DOHH2 (cell line): ENCODE data around the gene ANKMY1.

Experiments
- H3F3A ChIP-seq: fragments of 200-600 bp; sonication (generic), shearing (Covaris generic); 2 replicates; pipeline ENCODE4 v1.6.0; 2016; ENCODE audit warnings: antibody characterized with exemption, mild to moderate bottlenecking; ENCODE audit not compliant: control insufficient read depth, insufficient read depth
- H3K27ac ChIP-seq: fragments of 200-600 bp; sonication (generic); 2 replicates; pipeline ENCODE4 v1.5.1; 2014; ENCODE audit warnings: low read depth, mild to moderate bottlenecking, low read length, moderate library complexity
- H3K27me3 ChIP-seq: fragments of 200-600 bp; sonication (generic); 2 replicates; pipeline ENCODE4 v1.6.1; 2014; ENCODE audit warnings: mild to moderate bottlenecking, low read length, mixed read lengths; ENCODE audit not compliant: control insufficient read depth
- H3K36me3 ChIP-seq: fragments of 200-600 bp; sonication (generic); 2 replicates; pipeline ENCODE4 v1.6.1; 2014; ENCODE audit warnings: mild to moderate bottlenecking, low read length, moderate library complexity, mixed read lengths; ENCODE audit not compliant: control insufficient read depth
- H3K4me1 ChIP-seq: fragments of 200-600 bp; sonication (generic); 2 replicates; pipeline ENCODE4 v1.6.1; 2014; ENCODE audit warnings: mild to moderate bottlenecking, low read length, mixed read lengths; ENCODE audit not compliant: control insufficient read depth
- H3K4me2 ChIP-seq: fragments of 200-600 bp; sonication (generic); 2 replicates; pipeline ENCODE4 v1.6.0; 2014; ENCODE audit warnings: mild to moderate bottlenecking, low read length, moderate library complexity
- H3K4me3 ChIP-seq: fragments of 200-600 bp; sonication (generic); 2 replicates; pipeline ENCODE4 v1.5.1; 2014; ENCODE audit warnings: mild to moderate bottlenecking, low read length, mixed read lengths
- H3K79me2 ChIP-seq: fragments of 200-600 bp; sonication (generic); 2 replicates; pipeline ENCODE4 v1.6.1; 2014; ENCODE audit warnings: mild to moderate bottlenecking, low read length, mixed read lengths; ENCODE audit not compliant: control insufficient read depth
- H3K9me2 ChIP-seq: fragments of 200-600 bp; sonication (generic); replicated peaks from 2 replicates; pipeline ENCODE4 v1.6.1; 2014; ENCODE audit warnings: mild to moderate bottlenecking, low read length, mixed read lengths; ENCODE audit not compliant: control insufficient read depth
- H3K9me3 ChIP-seq: fragments of 200-600 bp; sonication (generic); 2 replicates; pipeline ENCODE4 v1.6.1; 2014; ENCODE audit warnings: antibody characterized with exemption, low read length, mixed read lengths; ENCODE audit not compliant: control insufficient read depth, insufficient read depth
- H4K20me1 ChIP-seq: fragments of 200-600 bp; sonication (generic); 2 replicates; pipeline ENCODE4 v1.6.0; 2014; ENCODE audit warnings: low read depth, mild to moderate bottlenecking, antibody characterized with exemption, low read length, moderate library complexity; ENCODE audit not compliant: control insufficient read depth, insufficient read depth
- CTCF ChIP-seq: fragments of 200-600 bp; sonication (generic); IDR thresholded peaks from one replicate; pipeline ENCODE4 v1.5.1; 2014; ENCODE audit warnings: antibody characterized with exemption, mild to moderate bottlenecking, low read depth, low read length; ENCODE audit not compliant: poor library complexity, severe bottlenecking
- EZH2phosphoT487 ChIP-seq: fragments of 200-600 bp; sonication (generic); IDR thresholded peaks from 2 replicates; pipeline ENCODE4 v1.6.1; 2017; ENCODE audit warnings: borderline replicate concordance, mild to moderate bottlenecking, antibody characterized with exemption, low read length, moderate library complexity, mixed read lengths

Gene ANKMY1

GRCh38 chr2:240572141-240573031 lies 14.6 kb upstream of the ANKMY1 start:
- Histone ChIP-seq H3K9me3 (no peaks in the 10 kb centered on the region), H3K79me2 (peaks cover 42% of the 10 kb centered on the region), H4K20me1 (peaks cover 5% of the 10 kb centered on the region), H3K9me2 (no peaks in the 10 kb centered on the region), H3K4me2 (no peak overlapping the region), H3K4me3 (no peak overlapping the region), H3K36me3 (peaks cover 29% of the 10 kb centered on the region), H3K27ac (no peak overlapping the region), H3K4me1 (peaks cover 21% of the 10 kb centered on the region), H3K27me3 (no peaks in the 10 kb centered on the region), H3F3A (peaks cover 6% of the 10 kb centered on the region)
- TF ChIP-seq CTCF (no peak), EZH2phosphoT487 (no peak)

DNA sequence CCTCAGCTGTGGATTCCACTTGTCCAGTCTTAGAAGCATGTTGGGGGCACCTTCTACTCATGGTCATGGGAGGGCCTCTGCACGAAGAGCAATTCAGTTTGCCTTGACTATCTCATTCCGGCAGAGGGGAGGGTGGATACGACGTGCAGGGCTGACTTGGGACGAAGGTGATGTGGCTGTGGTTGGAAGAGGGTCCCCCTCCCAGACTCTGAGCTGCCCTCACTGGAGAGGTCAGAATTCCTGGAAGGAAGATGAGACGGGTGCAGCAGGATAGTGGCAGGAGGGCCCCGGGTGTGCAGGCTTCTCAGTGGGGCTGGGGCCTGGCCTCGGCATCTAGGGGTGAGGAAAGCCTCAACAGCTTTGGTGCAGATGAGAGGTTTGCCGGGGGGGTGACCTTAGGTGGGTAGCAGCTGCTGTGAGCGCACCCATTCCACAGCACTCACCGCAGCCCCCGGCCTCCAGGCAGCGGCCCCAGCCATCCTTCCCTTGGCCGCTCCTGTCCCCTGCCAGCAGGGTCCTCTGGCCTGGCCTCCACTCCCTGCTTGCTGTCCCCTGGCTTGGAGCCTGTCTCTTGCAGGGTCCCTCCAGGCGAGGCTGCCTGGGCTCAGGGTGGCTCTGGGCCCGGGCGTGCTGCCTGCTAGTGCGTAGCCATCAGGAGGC lies 13.7 kb upstream of the ANKMY1 start:
- Histone ChIP-seq H3K27me3 (no peaks in the 10 kb centered on the region), H3K27ac (no peak overlapping the region), H3K36me3 (peaks cover 20% of the 10 kb centered on the region), H3K4me3 (no peak overlapping the region), H3K4me1 (peaks cover 30% of the 10 kb centered on the region), H3K79me2 (peaks cover 51% of the 10 kb centered on the region), H3F3A (peaks cover 9% of the 10 kb centered on the region), H4K20me1 (peaks cover 5% of the 10 kb centered on the region), H3K9me2 (no peaks in the 10 kb centered on the region), H3K9me3 (no peaks in the 10 kb centered on the region), H3K4me2 (no peak overlapping the region)
- TF ChIP-seq CTCF (no peak), EZH2phosphoT487 (no peak)

DNA sequence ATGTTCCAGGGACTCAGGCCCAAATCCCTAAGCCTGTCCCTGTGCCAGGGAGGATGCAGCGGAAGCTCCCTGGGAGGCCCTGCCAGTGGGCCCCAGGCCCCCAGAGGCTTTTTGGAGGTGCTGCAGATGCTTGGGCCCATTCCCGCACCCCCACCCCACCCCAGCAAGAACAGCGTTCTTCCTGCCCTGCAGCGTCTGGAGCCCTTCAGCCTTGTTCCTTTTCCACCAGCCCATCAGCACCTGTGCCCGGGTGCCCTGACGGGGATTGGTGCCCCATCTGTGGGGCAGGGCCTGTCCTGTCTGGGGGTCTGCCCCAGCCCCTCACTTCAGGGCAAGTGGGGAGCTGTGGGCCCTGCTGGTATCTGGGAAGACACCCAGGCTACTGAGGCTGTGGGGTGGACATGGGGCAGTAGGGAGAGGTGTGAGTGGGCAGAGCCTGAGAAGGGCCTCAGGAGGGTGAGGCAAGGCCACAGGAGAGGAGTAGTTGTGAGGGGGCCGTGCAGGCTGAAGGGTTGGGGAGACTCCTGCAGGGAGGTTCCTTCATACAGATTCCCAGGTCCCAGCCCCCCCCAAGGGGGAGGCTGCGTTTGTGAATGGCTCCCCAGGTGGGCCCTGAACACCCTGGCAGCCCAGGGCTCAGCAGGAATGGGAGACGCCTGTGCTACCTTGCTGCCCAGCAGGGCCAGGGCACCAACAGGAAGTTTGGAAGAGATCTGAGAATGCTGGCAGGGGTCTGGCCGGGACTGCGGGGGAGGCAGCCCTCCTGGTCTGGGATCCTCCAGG lies 12.9 kb upstream of the ANKMY1 start:
- H3F3A ChIP-seq = peaks cover 13% of the 10 kb centered on the region
- peaks cover 54% of the 10 kb centered on the region for H3K79me2 ChIP-seq
- H3K9me2 ChIP-seq = no peaks in the 10 kb centered on the region
- H3K27me3 ChIP-seq = no peaks in the 10 kb centered on the region
- no peak overlapping the region for H3K27ac ChIP-seq
- H3K9me3 ChIP-seq = no peaks in the 10 kb centered on the region
- peaks cover 36% of the 10 kb centered on the region for H3K4me1 ChIP-seq
- H3K4me3 ChIP-seq = no peak overlapping the region
- peaks cover 5% of the 10 kb centered on the region for H4K20me1 ChIP-seq
- H3K36me3 ChIP-seq = peaks cover 14% of the 10 kb centered on the region
- H3K4me2 ChIP-seq = peak overlapping the region; percentile 100; the same call in 1 of the 2 replicates
- TF ChIP-seq CTCF (no peak), EZH2phosphoT487 (no peak)
